Stimulated activated CD8-positive, alpha-beta memory T cell treated with anti-CD3 and anti-CD28 coated beads, Interleukin-4, amount 100 ng/mL, for 4 hours (primary cell): ENCODE measurements around the gene ITGAE.
A peak's percentile ranks its signal among the peaks of the same experiment; 100 is the strongest.

Experiments
- DNase-seq, 2 donors: peaks; one replicate each; pipeline ENCODE4 v3.0.0-alpha.2; 2020; ENCODE audit warnings: low read depth in 2 of 2, low spot score in 1 of 2

ITGAE gene

DNA sequence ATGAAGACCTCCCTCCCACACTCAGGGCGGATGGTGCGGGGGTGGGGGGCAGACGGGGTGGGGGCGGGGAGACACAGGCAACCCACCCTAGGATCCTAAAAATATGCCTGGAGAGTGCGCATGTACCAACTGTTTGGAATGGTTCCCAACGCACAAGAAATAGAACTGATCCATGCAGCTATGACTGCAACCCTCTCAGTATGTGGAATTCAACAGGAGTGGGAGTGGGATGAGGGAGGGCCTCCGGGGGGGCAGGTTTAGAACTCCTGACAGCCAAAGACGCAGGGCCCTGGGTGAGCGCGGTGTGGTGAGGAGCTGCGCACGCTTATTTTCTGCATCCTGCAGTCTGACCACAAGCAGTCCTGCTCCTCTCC lies 103.9 kb downstream of the ITGAE start:
- no peak for DNase-seq

DNA sequence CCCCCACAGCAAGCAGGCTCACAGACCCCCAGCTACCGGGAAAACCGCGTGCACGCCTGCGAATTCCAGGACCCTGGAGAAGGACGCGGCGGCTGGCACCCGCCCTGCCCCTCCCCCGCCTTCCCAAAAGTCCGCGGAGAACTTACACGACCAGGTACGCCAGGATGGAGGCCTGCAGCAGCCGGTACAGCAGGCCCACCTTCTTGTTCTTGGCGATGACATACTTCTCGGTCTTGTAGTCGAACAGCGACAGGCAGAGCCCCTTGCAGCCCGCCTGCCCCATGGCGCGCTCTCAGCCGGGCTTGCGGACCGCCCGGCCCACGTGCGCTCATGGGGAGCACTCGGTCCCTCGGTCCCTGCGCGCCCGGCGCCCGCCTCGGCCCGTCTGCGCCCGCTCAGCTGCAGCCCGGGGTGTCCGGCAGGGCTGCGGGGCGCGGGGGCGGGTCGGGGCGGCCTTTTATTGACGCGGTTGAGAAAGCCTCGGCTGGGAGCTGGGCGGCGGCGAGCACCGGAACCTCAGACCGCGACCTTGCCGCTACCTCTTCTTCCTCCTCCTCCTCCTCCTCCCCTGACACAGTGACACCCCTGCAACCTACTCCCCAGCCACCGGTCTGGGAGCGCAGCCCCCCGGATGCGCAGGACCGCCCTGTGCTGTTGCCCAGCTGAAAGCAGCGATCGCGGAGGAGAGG lies 105.1 kb downstream of the ITGAE start, which contains the start of gene P2RX5:
Gene P2RX5 (minus strand): TSS at position 433 of the 689 bp plus-strand sequence. CDS start 150 bp downstream, at position 283.
- no peak for DNase-seq

DNA sequence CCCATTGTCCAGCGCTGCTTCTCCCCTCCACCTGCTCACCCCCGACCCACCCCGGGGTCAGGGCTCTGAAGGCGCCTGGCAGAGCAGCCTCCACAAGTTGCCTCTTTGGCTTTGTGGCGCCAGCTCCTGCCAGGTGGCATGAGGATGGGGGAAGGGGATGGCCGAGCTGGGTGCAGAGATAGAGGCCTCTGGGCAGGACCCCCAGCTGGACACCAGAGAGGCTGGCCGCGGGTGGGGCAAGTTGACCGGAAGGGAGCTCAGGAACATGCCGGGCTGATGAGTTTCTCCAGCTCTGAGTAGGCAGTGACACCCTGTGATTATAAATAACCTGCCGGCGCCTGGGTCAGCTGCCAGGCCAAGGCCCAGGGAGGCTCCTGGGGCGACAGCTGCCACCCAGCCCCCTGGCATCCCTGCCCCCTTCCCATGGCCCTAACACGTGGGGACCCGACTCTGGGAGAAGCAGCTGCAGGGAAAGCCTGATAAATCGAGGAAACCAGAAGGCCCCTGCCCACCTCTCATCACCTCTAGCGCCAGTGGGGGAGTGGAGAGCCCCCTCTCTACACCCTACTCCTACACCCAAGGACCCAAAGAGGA lies 105.8 kb downstream of the ITGAE start:
- no peak for DNase-seq

DNA sequence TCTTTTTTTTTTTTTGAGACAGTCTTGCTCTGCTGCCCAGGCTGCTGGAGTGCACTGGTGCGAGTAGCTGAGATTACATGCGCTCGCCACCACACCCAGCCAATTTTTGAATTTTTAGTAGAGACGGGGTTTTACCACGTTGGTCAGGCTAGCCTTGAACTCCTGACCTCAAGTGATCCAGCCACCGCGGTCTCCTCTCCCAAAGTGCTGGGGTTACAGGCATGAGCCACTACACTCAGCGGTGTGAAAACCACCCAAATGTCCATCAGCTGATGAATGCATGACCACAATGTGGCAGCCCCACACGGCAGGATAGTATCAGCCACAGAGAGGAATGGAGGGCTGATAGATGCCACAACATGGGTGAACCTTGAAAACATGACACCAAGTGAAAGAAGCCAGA lies 107.2 kb downstream of the ITGAE start:
- no peak for DNase-seq

DNA sequence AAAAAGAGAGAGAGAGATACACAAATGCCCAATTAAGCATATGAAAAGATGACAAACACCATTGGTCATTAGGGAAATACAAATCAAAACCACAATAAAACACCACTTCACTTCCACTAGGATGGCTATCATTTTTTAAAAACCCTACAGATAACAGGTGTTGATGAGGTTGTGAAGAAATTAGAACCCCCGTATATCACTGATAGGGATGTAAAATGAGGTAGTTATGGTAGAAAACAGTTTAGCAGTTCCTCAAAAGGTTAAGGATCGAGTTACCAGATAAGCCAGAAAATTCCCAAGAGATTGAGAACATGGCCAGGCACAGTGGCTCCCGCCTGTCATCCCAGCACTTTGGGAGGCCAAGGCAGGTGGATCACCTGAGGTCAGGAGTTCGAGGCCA lies 107.8 kb downstream of the ITGAE start:
- DNase-seq, result no peak

DNA sequence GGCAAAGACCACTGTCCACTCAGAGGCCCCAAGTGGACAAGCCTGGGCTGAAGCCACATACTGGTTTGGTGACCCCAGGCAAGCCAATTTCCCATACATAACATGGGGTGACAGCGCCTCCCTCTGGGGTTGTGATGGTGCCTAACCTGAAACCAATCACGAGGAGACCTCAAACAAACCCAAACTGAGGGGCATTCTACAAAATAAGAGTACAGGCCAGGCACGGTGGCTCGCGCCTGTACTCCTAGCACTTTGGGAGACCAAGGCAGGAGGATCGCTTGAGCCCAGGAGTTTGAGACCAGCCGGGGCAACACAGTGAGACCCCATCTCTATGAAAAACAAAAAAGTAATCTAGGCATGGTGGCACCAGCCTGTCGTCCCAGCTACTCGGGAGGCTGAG lies 108.6 kb downstream of the ITGAE start:
- DNase-seq, result no peak

DNA sequence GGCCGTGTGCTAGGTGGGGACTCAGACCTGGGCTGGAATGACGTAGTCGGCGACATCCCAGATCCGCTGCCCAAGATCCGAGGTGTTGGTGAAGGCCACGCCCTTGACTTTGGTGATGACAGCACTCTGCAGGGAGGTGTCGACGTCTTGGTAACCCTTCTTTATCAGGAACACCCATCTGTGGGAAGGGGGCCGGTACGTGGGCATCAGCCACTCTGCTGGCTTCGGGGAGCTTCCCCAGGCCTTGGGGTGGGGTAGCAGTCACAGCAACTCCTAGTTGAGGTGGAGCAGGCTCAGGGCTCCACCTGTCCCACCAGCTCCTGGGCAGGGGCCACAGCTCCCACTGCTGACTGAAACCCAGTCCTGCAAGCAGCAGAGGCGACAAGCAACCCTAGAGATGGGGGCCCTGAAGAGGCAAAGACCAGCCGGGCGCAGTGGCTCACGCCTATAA lies 109.3 kb downstream of the ITGAE start:
- DNase-seq, result no peak

DNA sequence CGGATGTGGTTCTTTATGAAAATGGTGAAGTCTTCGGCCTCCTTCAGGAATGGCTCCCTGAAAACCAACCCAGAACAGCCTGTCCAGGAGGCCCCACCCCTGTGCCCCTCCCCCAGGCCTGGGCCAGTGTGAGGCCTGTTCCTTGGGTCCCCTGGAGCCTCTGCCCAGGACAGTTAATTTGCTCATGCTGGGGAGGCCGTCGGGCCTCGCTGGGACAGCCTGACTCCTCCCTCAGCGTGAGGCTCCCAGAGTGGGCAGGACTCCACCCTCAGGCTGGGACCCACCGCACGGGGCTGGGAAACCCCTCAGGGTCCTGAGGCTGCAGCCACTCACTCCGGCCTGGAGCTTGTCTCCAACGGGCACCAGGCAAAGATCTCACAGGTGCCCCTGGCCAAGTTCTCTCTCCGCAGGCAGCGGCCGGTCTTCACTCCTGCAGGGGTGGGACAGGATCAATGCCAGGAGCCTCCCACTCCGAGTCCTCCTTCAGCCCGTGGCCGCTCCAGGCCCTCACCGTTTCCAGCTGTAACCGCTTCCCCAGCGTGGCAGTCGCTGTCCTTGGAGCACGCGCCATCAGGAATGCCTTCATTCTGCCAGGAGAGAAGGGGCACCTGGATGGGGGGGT lies 110.8 kb downstream of the ITGAE start:
- no peak for DNase-seq

DNA sequence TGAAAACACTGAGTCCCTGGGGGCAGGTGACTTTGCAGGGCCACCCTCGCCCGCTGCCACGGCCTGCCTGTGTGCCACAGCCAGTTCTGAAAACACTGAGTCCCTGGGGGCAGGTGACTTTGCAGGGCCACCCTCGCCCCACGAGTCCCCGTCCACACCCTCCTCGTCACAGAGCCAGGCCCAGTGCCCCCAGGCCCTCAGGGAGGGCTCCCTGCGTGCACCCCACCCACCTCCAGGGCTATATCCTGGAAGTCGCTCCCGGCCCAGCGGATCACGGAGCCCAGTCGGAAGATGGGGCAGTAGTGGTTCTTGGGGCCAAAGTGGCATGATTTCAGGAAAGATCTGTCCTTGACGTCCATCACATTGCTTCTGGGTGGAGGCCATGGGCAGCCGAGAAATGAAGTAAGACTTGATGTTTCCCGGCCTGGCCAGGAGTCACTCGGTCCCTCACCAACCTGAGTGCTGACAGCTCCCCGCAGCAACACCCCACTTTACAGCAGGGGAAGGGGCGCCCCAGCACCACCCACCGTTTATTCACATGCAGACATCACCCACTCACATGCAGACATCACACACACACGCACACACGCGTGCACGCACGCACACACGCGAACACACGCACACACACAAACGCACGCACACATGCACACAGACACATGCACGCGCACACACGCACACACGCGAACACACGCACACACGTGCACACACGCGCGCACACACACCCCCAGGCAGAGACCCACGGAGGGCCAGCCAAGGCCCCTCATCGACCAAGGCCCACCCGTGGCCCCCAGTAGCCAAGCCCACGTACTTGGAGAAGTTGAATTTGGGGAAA lies 111.5 kb downstream of the ITGAE start:
- no peak for DNase-seq

DNA sequence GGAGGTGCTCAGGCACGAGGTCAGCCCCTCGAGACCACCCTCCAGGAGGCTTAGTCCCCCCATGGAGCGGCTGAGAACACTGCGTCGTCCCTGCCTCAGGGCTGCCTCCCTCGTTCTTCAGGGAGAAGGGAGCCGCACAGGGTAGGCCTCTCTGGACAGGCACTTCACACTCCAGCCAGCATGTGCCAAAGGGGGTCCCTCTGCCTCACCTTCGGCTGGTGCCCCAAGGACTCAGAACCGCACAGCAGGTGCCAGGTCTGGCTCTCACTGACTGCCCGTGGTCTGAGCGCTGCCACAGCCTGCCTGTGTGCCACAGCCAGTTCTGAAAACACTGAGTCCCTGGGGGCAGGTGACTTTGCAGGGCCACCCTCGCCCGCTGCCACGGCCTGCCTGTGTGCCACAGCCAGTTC lies 112.1 kb downstream of the ITGAE start:
- DNase-seq, result no peak

DNA sequence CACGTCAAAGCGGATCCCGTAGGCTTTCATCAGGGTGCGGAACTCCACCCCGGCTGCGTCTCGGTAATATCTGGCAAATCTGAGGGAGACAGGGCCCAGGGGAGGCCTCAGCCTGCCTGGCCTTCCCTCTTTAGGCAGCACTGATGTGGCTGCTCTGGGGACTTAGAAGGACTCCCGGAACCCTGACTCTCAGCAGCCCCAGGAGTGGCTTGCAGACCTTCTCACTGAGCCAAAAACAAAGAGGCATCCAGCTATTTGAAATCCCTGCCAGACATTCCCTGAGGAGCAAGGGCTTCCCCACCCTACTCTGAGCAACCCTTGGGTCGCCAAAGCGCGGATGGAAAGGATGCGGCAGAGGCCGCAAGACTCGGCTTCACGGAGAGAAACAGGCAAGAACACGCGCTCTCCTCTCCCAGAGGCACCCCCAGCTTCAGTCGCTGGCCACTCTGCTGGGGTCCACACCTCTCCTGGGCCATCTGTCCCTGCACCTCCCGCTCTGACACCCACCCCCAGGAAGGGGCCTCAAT lies 112.9 kb downstream of the ITGAE start:
- no peak for DNase-seq

DNA sequence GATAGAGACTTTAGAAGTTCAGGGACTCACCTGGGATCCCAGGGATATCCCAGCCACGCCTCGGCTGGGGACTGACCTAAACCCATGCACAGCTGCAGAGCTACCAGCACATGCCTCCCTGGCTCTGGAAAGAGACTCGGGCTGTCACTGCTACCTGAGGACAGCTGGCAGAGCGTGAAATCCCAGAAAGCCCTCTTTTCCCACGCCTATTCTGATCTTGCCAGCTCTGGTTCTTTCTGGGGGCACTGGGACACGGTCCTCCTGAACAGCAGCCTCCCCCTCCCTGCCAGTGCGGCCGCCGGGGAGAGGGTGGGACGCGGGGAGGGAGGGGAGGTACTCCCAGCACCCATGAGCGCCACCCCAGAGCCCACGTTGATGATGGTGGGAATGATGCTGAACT lies 115.8 kb downstream of the ITGAE start:
- no peak for DNase-seq

DNA sequence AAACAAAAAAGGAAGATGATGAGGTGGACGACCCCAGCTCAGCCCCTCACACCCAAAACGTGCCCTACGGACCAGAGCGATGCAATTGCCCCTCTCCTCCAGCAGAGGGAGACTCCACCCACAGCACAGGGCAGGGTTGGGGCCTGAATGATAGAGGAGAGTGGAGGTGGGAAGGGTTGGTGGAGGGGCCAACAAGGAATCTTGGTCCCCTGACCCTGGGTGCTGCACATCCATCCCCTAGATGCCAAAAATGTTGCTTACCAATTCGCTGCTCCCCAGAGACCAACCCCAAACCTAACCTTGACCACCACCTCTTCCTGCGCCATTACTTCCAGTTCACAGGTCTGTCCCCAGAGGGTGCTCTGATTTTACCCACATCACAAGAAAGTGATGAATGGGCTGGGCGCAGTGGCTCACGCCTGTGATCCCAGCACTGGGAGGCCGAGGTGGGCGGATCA lies 117.9 kb downstream of the ITGAE start:
- peak in 1 of 2 donors; percentile 44 for DNase-seq

DNA sequence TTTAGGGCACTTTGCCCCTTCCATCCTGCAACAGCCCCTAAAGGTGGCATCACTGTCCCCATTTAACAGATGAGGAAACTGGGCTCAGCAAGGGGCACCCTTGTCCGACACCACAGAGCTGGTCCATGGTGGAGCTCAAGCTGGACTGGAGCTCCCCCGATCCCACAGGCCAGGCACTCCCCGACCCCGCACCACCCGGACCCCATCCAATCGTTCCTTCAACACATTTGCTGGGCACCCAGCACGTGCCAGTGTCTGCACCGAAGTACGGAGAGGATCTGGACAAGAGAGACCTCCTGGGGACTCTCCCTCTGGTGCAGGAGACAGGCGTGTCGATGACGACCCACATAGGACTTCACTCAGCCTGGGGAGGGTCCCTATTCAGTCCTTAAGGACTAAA lies 119.0 kb downstream of the ITGAE start:
- no peak for DNase-seq

DNA sequence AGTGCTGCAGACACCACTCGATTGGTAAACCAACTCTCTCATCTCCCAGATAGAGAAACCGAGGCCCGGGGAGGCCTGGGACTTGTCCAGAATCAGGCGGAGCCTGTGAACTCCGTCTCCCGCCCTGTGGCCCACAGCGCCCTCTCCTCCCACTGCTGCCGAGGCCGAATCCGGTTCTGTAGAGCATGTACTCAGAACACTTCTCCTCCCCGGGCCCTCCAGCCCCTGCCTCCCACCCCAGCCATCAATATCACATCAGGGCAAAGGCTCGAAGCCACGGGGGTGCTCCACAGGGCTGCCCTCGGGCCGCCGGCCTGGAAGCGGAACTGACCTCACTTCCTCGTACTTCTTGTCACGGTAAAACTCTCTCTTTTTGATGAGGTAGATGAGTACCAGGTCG lies 119.4 kb downstream of the ITGAE start:
- no peak for DNase-seq

DNA sequence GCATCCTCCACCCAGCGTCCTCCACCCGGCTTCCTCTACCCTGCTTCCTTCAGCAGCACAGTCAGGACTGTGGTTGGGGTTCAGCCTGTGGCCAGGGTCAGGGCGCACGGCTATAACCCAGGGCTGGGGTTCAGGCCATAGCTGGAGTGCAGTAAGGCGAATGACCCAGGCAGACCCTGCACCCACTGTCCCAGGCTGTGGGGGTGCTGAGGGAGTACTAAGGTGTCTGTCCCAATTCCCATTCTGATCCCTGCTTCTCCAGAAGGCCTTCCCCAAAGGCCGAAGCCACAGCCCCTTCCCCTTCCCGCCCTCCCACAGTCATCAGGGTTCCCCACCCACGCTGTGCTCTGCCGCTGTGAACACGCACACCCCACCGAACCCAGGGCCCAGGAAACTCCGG lies 119.9 kb downstream of the ITGAE start:
- no peak for DNase-seq

DNA sequence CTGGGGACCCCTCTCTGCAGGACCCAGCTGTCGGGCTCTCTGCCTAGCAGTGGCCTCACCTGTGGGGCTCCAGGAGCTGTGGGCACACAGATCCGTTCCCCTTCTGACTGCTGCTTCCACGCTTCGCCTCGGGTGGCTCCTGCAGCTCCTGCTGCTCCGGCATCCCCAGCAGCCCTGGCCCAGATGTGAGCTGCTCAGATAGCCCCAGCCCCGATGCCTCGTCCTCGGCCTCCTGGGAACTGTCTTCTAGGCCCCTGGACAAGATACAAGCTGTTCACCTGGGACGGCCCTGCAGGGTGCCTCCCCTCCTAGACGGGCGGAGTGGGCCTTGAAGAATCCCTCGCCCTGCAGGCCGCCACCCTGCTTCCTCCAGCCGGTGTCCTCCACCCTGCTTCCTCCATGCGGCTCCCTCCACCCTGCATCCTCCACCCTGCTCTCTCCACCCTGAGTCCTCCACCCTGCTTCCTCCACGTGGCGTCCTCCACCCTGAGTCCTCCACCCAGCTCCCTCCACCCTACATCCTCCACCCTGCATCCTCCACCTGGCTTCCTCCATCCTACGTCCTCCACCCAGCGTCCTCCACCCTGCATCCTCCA lies 121.4 kb downstream of the ITGAE start:
- no peak for DNase-seq

DNA sequence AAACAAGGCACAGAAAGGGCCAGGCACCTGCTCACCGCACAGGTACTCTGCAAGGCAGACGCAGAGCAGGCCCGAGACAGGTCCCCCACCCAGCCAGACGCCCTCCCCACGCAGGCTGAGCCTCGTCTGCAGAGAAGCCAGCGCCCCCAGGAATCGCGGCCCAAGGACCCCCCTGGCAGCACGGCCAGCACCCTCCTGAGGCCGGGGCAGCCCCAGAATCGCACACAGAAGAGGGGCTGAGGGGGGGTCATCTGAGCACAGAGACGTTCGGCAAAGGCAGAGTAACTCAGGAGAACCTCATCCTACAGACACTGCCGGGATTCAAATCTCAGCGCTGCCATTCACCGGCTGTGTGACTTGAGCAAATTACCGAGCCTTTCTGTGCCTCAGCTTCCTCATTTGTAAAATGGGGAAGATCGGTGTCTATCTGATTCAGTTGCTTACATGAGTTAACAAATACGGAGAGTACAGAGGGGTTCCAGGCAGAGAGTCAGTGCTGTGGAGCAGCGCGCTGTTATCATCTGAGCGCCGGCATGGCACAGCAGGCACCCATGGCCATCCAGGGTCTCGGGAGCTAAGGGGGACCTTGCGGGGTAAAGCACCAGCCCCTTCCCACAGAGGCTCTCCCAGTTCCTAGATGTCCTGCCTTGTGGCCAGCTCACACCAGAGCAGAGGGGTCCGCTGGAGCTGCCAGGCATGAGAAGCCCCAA lies 122.0 kb downstream of the ITGAE start:
- no peak for DNase-seq

DNA sequence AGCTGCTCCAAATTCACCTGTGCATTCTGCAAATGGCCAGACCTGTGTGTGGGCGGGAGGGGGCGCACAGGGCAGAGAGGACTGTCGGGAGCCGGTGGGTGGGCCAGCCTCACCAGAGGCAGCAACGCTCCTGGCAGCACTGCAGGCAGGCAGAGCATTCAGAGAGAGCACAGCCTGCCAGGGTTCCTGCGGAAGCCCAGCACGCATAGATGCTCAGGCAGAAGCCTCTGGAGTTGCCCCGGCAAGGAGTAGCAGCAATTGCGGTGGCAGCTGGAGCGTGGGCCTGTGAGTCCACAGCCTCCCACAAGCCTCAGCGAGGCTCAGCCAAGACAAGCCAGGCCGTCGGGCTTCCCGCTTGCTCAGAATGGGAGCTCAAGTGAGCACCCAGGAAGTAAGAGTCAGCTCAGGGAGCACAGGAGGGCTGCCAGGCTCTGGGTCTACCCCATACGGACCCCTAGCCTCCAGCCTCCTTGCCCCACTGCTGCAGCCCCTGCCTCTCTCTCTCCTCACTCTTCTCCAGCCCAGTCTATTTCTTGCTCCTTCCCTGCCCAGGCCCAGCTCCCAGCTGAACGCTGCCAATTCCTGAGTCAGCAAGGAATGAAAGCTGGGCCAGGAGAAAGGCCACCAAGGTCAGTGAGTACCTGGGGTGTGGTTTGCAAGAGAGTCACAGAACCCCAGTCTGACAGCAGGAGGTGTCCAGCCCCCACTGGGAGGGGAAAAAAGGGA lies 122.7 kb downstream of the ITGAE start:
- DNase-seq, result no peak

DNA sequence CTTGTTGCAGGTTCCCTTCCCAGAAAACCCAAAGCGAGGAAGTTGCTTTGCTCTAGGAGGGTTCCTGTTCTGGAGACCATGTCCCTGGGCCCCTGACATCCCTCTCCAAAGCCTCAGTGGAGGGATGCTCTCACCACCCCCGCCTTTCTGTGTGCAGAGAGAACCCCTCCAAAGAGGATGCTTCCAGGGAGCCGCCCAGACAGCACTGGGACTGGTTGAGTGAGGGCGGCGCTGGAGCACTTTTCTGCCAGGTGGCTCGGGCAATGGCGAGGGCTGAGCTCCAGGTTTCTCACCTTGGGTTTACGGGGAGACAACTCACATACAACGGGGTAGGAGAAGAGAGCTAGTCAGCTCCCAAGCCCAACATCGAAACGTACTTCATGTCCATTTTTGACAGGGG lies 125.1 kb downstream of the ITGAE start:
- no peak for DNase-seq
